DMS 273 (cell line): ENCODE results near the gene MXD3.
"Not testable (repeated sequence)": the region's sequence is repeated elsewhere in the genome, so short reads cannot be mapped to it uniquely, and the experiment has no call there.

Experiments
- DNase-seq: peaks from one replicate; lab custom pipeline; 2025; ENCODE audit not compliant: unreplicated experiment; lab: John Stamatoyannopoulos, UW

Gene MXD3

DNA sequence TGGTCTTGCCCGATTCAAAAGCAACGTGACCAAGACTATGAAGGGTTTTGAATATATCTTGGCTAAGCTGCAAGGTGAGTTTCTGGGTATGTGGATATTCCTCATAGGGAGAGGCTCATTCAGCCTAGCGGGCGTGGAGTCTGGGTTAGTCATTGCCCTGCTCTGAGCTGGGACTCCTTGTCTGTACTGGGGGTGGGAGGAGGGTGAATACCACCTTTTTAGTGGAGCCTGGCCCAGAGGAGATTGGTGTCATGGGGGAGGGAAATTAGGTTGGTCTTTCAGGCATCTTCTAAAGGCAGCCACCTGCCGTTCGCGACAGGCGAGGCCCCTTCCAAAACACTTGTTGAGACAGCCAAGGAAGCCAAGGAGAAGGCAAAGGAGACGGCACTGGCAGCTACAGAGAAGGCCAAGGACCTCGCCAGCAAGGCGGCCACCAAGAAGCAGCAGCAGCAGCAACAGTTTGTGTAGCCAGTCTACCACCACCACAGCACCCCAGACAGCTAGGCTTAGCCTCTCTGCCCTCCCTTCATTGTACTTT lies 5.5 kb downstream of the MXD3 start:
- not testable (repeated sequence) for DNase-seq

DNA sequence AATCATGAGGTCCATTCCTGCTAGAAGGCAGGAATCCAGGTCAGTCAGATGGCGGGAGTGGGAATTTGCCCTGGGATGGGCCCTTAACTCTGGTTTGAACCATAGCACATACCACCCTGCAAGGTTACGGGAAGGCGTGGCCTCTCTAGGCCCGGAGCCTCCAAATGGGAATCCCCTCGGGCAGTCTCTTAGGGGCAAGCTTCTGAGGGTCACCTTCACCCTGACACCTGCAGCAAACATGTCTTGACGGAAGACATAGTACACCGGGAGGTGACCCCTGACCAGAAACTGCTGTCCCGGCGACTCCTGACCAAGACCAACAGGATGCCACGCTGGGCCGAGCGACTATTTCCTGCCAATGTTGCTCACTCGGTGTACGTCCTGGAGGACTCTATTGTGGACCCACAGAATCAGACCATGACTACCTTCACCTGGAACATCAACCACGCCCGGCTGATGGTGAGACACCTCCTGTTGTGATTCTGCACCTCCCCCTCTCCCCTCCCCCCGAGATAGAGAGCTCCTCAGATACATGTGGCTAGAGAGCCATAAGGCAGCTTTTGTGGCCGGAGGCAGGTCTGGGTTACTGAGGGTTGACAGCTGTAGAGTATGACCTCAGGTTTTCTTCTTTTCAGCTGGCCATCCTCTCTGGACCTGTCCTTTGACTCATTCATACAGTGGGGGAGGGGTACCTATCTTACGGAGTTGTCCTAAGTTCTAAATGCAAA lies 7.1 kb downstream of the MXD3 start:
- peak; percentile 56 for DNase-seq

DNA sequence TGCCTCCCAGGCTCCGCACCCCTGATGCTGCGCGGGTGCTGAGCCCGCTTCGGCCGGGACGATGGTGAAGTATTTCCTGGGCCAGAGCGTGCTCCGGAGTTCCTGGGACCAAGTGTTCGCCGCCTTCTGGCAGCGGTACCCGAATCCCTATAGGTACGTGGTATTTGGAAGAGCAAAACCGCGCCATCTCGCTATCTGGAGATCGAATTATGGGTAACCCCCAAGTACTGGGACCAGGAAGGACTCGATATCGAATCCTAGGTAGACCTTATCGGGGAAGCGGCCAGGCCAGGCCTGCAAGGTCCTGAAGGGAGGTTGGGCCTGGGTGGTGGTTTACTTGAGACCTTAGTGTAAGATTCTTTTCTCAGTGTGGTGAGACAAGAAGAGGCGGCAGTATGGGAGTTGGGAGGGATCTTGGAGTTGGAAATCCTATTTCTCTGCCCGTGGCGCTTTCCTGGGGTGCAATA lies 7.7 kb downstream of the MXD3 start:
- peak; percentile 58 for DNase-seq

DNA sequence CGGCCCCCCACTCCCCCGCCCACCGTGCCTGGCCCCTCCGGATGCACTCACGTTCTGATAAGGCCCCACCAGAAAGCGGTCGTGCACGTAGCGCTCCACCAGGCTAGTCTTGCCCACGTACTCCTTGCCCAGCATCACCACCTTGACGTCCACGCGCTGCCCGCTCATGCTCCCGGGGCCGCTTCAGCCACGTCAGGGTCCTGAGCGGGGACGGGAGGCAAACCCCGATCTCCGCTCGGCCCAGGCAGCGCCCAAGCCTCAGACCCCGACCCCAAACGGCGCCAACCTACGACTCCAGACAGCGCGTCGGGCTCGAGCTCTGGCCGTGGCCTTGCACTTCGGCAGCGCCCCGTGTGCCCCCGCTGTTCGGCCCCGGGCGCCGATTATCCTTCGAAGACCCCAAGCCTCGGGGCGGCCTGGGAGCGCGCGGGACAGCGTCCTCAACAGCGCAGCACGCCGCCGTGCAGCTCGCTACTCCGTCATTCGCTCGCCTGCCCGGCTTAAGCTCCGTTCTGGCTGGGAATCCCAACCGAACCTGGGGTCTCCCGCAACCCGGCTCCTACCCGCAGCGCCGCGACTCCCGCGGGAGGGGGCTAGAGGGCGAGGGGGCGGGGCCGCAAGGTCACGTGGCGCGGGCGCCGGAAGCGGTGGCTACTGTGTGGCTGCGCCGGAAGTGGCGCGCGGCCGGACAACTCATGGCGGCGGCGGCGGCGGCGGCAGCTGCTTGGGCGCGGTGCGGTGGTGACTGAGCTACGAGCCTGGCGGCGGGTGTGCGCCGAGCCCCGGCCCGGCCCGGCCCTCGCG lies 8.4 kb downstream of the MXD3 start, which contains the start of the genes PRELID1 and RAB24:
PRELID1 (plus strand) TSS at position 679 of the 804 bp plus-strand sequence. CDS start 187 bp downstream, outside the sequence.
RAB24 (minus strand) TSS at position 599 of the 804 bp plus-strand sequence; CDS start at position 168, 431 bp downstream.
- peak; percentile 94 for DNase-seq

DNA sequence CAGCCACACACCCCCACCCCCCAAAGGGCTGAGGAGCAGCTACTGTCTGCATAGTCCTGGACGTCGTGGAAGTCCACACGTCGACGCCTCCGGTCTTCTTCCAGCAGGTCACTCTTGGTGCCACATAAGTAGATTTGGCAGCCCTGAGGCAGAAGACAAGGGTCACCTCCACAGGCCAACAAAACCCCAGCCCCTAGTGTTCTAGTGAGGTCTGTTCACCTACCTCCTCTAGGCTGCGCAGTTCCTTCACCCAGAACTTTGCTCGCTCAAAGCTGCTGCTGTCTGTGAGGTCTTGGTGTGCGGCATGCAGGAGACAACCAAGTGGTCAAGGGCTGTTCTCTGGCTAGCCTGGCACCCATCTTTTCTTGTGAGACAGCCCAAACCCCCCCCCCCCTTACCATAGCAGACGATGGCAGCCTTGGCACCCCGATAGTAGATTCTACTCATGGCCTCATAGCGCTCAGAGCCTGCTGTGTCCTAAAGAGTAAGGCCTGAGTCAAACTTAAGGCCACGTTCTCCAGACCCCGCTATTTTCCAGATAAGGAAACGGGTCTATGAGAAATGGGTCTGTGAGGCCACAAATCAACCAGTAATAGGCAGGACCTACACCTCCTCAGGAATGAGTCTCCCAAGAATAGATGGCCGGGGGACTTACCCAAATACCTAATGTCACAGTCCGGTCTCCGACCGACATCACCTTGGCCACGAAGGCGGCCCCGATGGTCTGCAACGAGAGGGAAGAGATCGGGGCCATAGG lies 9.2 kb downstream of the MXD3 start:
- DNase-seq, result no peak

DNA sequence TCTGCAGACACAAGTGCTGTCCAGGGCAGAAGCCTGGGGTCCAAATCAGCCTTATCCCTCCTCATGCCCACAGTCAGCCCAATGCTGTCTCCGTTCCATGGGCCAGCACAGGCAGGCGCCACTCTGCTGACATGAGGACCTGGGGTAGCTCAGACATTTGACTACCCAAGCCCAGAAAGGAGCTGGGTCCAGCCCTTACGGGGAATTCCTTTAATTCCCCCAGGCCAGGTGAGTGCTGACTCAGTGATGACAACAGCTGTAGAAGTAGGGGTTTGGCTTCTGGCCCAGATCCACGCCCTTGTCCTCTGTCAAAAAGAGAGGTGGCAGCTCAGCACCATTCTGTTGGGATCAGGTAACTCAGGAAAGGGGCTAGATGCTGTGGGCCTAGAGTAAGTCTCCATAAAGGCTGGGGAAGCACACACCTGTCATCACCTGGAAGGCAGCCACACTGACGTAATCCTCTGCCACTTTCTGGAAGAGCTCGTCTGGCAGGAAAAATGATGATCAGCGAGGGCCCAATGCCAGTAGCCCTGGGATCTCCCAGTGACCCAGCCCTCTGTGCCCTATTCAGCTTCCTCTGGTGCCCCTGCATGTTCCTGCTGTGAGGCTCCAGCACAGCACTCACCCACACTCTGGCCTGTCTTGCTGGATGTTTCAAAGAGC lies 10.1 kb downstream of the MXD3 start:
- peak; percentile 47 for DNase-seq

DNA sequence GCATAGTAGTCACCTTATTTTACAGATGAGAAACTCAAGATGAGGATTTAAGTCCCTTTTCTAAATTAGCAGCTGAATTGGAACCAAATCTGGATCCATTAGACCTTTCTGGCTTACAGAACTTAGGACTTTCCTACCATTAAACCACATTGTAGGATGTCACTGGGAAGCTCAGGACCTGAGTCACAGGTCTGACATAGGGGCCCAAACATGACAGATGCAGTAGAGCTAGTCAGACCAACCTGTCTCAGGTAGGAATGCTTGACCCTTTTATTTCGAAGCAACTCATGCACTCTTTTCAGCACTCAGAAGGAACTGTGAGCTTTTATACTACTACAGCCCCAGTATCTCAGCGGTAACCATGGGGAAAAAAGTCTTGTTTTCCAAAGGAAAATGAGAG lies 10.7 kb downstream of the MXD3 start:
- DNase-seq, result no peak

DNA sequence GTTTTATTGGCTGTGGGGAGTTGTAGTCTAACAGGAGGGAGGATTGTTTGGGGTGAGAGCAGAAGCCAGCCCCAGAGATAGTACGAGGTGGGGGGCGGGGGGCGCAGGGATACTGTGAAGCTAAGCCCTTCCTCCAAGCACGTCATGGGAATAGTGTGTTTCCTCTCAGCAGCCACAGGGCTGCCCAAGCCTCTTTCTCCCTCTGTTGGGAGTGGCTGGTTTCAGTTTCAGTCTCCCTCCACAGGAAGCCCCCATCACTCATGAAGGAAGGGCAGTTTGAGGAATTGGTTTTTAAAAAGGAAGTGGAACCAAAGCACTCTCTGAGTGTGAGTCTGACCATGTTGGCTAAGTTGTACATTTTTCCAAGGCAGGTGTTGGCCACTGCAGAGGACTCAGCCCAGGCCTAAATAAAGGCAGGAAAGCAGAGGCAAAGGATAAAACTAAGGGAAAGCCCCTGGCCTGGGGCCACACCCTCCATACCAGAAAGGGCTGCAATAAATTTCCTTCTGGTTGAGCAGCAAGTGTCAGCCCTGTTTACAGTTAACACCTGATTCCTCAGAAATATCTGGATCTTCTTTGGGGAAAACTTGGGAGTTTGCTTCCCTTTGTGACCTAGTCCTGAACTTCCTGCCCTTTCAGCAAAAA lies 11.3 kb downstream of the MXD3 start:
- DNase-seq, result peak; percentile 63

DNA sequence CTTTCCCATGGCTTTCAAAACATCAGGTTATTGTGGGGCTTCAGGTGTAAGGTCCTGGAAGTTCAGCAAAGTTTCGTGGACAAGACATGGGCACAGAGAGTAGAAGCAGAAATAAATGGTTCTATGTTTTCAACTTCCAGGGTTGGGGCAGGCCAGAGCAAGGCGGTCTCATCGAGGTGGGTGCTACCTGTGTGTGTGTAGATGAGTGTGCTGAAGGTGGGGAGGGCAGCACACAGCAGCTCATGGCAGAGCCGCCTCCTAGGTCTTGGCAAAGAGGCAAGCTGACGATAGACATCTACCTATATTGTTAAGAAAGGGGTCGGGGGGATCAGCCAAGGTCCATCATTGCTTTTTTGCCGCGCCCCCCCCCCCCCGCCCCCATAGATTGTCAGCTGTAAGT lies 12.0 kb downstream of the MXD3 start:
- DNase-seq, result no peak

DNA sequence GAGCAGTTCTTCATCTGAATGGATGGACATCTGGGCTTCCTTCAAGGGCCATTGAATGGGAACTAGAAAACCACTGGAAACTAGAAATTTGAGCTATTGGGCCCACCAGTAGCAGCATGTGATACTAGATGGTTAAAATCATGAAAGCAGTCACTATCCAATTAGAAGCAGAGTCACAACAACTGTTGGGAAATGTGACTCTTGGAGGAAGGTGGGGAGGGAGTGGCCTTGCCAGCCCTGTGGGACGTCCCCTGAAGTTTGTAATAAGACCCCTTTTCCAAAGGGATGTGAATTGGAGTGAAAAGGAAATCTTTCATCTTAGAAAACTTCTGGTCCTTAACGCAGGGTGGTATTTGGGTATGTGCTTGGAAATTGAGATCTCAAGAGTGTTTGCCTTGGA lies 13.8 kb downstream of the MXD3 start:
- no peak for DNase-seq

DNA sequence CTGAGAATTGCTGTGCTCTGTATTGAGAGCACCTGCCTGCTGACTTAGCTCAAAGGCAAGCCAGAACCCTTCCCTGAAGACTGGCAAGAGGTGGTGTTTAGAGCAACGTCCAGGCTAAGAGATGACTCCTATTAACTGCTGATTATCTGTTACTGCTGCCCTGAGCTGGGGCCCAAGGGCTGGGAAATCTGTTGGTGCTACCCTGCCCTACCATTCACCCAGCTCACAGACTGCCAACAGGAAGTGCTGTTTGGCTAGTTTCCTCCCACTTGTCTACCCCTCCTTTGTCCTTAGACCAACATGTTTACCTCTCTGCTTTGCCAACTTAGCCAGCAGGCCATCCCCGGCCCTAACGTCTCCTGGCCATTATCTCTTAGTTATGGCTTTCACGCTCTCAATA lies 15.1 kb downstream of the MXD3 start:
- DNase-seq, result no peak

DNA sequence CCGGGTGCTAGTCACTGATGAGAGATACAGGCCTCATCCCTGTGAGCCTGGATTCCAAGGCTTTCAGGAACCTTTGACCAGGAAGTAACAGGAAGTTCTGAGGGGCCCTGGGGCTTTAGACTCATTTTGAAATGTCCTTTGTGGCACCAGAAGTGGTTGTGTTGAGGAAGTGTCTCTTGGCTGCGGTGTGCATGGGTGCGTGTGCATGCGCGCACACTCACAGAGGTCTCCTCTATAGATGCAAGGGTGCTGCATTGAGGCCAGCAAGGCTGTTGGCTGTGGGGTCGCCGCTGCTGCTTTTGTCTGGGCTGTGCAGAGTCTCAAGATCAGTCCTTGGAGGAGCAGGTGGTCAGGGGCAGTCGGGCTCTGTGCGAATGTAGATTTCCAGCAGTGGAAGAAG lies 15.8 kb downstream of the MXD3 start:
- no peak for DNase-seq

DNA sequence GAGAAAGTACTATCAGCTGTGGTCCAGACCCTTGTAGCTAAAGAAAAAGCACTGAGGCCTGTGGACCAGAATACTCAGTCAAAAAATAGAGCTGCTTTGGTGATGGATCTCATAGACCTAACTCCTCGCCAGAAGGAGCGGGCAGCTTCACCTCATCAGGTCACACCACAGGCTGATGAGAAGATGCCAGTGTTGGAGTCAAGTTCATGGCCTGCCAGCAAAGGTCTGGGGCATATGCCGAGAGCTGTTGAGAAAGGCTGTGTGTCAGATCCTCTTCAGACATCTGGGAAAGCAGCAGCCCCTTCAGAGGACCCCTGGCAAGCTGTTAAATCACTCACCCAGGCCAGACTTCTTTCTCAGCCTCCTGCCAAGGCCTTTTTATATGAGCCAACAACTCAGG lies 17.1 kb downstream of the MXD3 start:
- peak; percentile 61 for DNase-seq

DNA sequence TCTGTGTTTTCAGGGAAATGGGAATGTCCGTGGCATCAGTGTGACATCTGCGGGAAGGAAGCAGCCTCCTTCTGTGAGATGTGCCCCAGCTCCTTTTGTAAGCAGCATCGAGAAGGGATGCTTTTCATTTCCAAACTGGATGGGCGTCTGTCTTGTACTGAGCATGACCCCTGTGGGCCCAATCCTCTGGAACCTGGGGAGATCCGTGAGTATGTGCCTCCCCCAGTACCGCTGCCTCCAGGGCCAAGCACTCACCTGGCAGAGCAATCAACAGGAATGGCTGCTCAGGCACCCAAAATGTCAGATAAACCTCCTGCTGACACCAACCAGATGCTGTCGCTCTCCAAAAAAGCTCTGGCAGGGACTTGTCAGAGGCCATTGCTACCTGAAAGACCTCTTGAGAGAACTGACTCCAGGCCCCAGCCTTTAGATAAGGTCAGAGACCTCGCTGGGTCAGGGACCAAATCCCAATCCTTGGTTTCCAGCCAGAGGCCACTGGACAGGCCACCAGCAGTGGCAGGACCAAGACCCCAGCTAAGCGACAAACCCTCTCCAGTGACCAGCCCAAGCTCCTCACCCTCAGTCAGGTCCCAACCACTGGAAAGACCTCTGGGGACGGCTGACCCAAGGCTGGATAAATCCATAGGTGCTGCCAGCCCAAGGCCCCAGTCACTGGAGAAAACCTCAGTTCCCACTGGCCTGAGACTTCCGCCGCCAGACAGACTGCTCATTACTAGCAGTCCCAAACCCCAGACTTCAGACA lies 17.7 kb downstream of the MXD3 start:
- DNase-seq, result no peak

DNA sequence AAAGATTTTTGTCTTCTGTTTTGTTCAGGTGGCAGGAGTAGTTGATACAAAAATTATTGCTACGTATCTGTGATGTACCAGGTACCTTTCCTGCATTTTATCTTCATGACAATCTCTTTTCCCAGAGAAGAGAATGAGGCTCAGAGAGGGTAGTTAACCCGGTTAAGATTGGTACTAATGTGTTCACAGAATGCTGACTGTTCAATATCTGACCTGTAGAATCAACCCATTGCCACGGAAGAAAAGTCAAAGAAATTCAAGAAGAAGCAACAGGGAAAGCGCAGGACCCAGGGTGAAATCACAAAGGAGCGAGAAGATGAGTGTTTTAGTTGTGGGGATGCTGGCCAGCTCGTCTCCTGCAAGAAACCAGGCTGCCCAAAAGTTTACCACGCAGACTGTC lies 20.0 kb downstream of the MXD3 start:
- DNase-seq, result no peak

DNA sequence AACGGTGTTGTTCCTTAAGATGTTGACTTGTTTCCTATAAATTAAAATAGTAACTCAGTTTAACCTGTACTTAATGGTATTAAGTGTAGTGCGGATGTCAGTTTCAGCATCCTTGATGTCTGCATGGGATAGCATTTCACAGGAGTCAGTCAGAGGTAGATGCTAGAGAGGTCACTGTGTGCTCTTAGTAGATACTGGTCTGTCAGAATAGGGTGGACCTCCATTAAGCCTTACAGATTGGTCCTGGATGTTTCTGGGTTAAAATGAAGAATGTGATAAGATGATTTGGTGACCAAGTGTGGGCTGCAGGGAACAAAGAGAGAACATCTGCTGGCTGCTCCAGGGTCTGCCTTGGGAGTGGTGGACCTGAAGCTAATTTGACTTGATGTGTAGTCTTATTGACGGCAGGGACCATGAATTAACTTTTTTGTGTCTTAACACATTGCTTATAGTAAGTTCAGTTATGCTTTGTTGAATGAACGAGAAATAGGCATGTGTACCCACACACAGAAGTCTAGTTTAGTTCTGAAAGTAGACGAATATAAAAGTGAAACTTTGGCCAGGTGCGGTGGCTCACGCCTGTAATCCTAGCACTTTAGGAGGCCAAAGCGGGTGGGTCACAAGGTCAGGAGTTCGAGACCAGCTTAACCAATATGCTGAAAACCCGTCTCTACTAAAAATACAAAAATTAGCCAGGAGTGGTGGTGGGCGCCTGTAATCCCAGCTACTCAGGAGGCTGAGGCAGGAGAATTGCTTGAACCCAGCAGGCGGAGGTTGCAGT lies 20.7 kb downstream of the MXD3 start:
- no peak for DNase-seq

DNA sequence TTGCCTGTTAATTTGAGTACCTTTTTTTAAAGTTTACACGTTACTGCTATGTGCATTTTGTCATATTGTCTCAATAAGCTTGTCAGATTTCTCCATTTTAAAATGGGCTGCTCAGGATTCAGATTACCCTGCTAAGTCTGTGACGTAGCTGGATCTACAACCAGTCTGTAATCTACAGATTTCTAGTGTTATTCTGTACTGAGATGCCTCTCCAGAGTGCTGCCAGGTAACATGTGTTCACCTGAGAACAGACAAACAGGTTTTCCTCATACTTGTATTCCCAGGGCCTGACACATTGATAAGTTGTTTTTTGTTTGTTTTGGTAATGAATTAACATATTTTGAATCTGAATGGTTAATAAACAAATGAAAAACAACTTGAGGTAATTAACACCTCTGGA lies 23.5 kb downstream of the MXD3 start:
- no peak for DNase-seq

DNA sequence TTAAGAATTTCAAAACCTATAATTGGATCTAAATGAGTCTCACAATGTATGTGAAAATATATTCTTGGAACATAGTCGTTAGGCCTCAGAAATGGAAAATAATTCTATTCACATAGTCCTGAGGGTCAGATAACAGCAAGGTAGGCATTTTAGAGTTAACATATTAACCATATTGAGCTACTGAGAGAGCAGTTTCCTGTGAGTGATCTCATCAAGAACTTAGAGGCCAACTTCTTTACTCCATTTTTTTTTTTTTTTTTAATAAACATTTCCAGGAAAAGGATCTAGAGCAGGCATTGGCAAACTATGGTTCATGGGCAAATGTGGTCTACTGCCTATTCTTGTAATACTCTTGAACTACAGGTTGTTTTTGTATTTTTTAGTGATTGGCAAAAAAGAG lies 34.8 kb downstream of the MXD3 start:
- no peak for DNase-seq

DNA sequence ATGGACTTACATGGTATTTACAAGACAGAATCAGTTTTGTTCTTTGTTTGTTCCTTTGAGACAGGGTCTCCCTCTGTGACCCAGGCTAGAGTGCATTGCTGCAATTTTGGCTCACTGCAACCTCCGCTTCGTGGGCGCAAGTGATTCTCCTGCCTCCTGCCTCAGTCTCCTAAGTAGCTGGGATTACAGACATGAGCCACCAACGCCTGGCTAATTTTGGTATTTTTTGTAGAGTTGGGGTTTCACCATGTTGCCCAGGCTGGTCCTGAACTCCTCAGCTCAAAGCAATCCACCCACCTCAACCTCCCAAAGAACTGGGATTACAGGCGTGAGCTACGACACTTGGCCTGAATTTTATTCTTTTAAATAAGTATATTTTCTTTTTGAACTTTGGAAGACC lies 35.8 kb downstream of the MXD3 start:
- no peak for DNase-seq
